GM12878 (cell line): Measurements from ENCODE around the gene SIK2. TPM values are rescaled to one million over a fixed set of nuclear protein-coding genes. Genes with fewer than 3 reads are reported as not detected.

Experiments used
- ATF7 ChIP-seq: fragments of 450-650 bp; IDR thresholded peaks from 2 replicates; pipeline ENCODE4 v1.6.1; 2016; ENCODE audit warnings: low read depth, mild to moderate bottlenecking
- BCL3 ChIP-seq: IDR thresholded peaks from 2 replicates; pipeline ENCODE4 v1.6.1; 2011; ENCODE audit warnings: borderline replicate concordance, low read depth, mild to moderate bottlenecking, moderate library complexity, low read length; ENCODE audit not compliant: insufficient read depth, poor library complexity, severe bottlenecking
- CUX1 ChIP-seq: IDR thresholded peaks from 2 replicates; pipeline ENCODE4 v1.6.1; 2012; ENCODE audit warnings: improper control_type of control experiment, low read depth, low read length; ENCODE audit not compliant: insufficient replicate concordance
- E2F4 ChIP-seq: IDR thresholded peaks from 2 replicates; pipeline ENCODE4 v1.6.1; 2012; ENCODE audit warnings: low read depth, low read length, improper control_type of control experiment
- EP300 ChIP-seq, 2 experiments: fragments of 150-350 bp in 1 of 2; IDR thresholded peaks; 2 replicates each; pipeline ENCODE4 v1.6.1; 2011 to 2012; ENCODE audit warnings: low read depth in 2 of 2, low read length in 2 of 2, borderline replicate concordance in 1 of 2, improper control_type of control experiment in 1 of 2, inconsistent platforms in 1 of 2; ENCODE audit not compliant: control insufficient read depth in 1 of 2
- HDAC2 ChIP-seq: fragments of 200-600 bp; sonication (generic); IDR thresholded peaks from 2 replicates; pipeline ENCODE4 v1.6.1; 2017
- IRF5 ChIP-seq: fragments of 450-650 bp; IDR thresholded peaks from 2 replicates; pipeline ENCODE4 v1.6.1; 2017; ENCODE audit warnings: borderline replicate concordance
- MXI1 ChIP-seq: fragments of 150-350 bp; IDR thresholded peaks from 2 replicates; pipeline ENCODE4 v1.6.1; 2011; ENCODE audit warnings: low read depth, mild to moderate bottlenecking, inconsistent platforms, low read length, improper control_type of control experiment
- RELA ChIP-seq: fragments of 450-650 bp; IDR thresholded peaks from 2 replicates; pipeline ENCODE4 v1.8.0; 2014; ENCODE audit warnings: borderline replicate concordance; ENCODE audit not compliant: partially characterized antibody
- SKIL ChIP-seq: fragments of 450-650 bp; IDR thresholded peaks from 2 replicates; pipeline ENCODE4 v1.6.1; 2017; ENCODE audit warnings: mild to moderate bottlenecking, low read depth, inconsistent platforms; ENCODE audit not compliant: poor library complexity, severe bottlenecking
- WRNIP1 ChIP-seq: IDR thresholded peaks from 2 replicates; pipeline ENCODE4 v1.6.1; 2011; ENCODE audit warnings: low read depth, low read length, improper control_type of control experiment, borderline replicate concordance
- ZBTB4 ChIP-seq: fragments of 450-650 bp; formaldehyde crosslinking; IDR thresholded peaks from 2 replicates; pipeline ENCODE4 v1.4.0; 2022; ENCODE audit warnings: mild to moderate bottlenecking, moderate library complexity
- ZZZ3 ChIP-seq: IDR thresholded peaks from 2 replicates; pipeline ENCODE4 v1.6.1; 2011; ENCODE audit warnings: low read depth; ENCODE audit not compliant: control insufficient read depth, insufficient read length
- polyA plus RNA-seq, 11 experiments: library from polyadenylated mRNA; depleted of rRNA in 4 of 11; unstranded in 6 of 11; stranded (reverse) in 5 of 11; fragments of >200 nt; fragmentation: Nextera tagmentation in 4 of 11; fragmentation: Illumina TruSeq in 1 of 11; extraction: Ambion mirVana in 4 of 11; extraction: Trizol in 1 of 11; gene quantifications; 1 replicate in 1 of 11; 2 replicates in 10 of 11; pipeline versions ENCODE4 v1.2.1 to v1.2.3, GENCODE V29; 2011 to 2016; ENCODE audit warnings: inconsistent platforms in 2 of 11, missing spikeins in 2 of 11, low read depth in 1 of 11
- total RNA-seq, 4 experiments: library from RNA; depleted of rRNA in 3 of 4; stranded (reverse); fragments of >200 nt in 3 of 4; fragmentation: Illumina TruSeq in 1 of 4; extraction: Trizol in 1 of 4; gene quantifications; 2 replicates each; pipeline versions ENCODE4 v1.2.1 to v1.2.3, GENCODE V29; 2013 to 2021

SIK2 gene
- total and polyA plus RNA-seq, 10 of the 15 experiments (the other 5 are each of a cell fraction or from before 2014, with no cell fraction given) = 0.97 to 14.2 (median 4.5) TPM

GRCh38 chr11:111604392-111605009 is 2.3 kb downstream of the SIK2 start (continued):
- TF ChIP-seq MXI1 (no peak), HDAC2 (no peak), E2F4 (no peak), ATF7 (peak; percentile 27; the same call in 1 of the 2 replicates), WRNIP1 (no peak), IRF5 (no peak), EP300 (IDR thresholded peaks at IDR 0.05; ENCODE audit: borderline replicate concordance in 1 of 2, control insufficient read depth in 1 of 2, low read depth in 2 of 2, low read length in 2 of 2) (no peak), ZBTB4 (CRISPR knock-in tag) (no peak), BCL3 (no peak), ZZZ3 (no peak), RELA (no peak), CUX1 (peak; percentile 84), SKIL (no peak)
